ENCODE data around the gene TTC32.

TTC32 gene

GRCh38 chr2:19873014-19873413, 28.8 kb downstream of the TTC32 start:
- DNase-seq: no peak

GRCh38 chr2:19872302-19872701, 29.5 kb downstream of the TTC32 start:
- no peak for DNase-seq

DNA sequence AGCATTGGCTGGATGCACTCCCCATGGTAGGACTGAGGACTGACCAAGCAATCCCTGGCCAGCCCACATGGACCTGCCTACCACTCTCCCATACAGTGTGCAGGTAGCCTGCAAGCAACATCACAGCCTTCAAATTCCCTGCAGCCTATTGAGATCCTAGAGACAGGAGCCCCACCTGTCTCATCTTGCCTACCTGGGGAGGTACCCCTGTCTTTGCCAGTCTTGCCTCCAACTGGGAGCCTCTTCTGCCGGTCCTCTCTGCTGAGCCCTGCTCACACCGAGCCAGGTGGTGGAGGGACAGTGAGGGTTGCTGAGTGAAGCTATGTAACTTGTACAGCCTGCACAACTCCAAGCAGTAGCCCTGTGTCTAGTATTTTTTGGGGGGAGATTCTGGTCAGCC, 29.9 kb downstream of the TTC32 start:
- no peak for DNase-seq

DNA sequence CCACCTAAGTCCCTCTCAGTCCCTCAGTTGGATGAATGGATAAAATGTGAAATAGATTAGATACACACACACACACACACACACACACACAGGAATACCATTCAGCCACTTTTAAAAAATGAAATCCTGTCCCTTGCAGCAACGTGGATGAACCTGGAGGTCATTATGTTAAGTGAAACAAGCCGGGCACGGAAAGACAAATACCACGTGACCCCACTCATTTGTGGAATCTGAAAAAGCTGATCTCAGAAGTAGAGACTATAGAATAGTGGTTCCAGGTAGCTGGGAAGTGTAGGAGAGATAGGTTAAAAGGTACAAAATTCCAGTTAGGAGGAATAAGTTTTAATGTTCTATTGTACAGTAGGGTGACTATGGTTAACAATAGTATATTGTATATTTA, 31.0 kb downstream of the TTC32 start:
- DNase-seq: no peak

DNA sequence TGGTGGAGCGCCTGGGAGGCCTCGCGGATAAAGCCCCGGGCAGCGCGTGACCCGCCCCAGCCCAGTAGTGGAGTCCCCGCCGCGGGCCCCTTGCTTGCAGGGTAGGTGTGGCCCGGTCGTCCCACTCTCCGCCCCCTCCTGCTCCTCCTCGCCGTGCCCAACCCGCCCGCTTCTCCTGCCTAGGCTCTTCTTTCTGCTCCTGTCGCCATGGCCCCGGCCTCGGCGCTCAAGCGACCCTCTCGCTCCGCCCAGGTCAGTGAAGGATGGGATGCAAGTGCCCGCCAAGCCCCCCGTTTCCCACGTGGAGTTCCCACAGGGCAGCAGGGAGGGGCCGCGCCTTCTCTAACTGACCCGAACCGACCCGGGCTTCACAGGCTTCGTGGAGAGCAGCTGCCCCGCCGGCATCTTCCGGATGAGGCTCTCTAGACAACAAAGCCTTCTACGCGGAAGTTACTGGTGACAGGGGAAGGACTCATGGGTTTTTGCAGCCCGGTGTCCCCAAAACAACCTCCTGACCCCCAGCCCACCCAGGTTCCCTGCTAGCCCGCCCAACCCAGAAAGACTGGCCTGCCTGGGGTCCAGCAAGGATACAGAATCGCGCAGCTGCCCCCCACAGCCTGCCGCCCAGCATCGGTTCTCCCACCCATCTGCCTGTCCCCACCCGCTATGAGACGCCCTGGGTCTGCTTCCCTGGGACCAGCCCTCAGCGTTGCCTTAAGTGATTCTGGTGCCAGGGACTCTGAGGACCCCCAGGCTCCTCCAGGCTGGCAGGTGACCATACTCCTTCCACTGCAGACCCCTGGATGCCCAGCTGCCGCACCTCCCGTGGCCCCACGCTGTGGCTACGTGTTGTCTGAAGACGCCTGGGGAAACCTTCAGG, 32.8 kb downstream of the TTC32 start:
- peak; percentile 18 to 56 for DNase-seq

- no peak for DNase-seq
Measured at GRCh38 chr2:19868224-19868623, 33.6 kb downstream of the TTC32 start.

- no peak for DNase-seq
Measured at GRCh38 chr2:19866771-19867170, 35.0 kb downstream of the TTC32 start.

GRCh38 chr2:19865151-19865550, 36.6 kb downstream of the TTC32 start:
- no peak for DNase-seq

DNA sequence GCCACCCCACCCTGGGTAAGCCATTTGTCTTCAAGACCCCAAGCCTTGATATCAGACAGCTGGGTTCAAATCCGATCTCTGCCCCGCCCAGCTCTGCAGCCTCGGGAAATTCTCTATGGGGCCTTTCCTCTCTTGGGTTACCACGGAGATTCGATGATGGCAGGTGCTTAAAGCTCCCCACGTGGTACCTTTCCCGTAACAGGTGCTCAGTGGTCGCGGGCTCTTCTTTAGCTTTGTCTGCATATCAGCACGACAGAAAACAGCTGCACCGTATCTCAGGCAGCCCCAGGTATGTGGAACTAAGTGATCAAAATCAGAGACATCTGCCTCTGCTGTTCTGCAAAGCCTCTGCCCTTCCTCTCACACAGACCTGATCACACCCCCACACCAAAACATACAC, 37.4 kb downstream of the TTC32 start:
- peak in 1 of 2 experiments; percentile 18 for DNase-seq

GRCh38 chr2:19863303-19864041, 38.3 kb downstream of the TTC32 start:
- peak; percentile 30 to 56 for DNase-seq

GRCh38 chr2:19861813-19862212, 40.0 kb downstream of the TTC32 start:
- no peak for DNase-seq

DNA sequence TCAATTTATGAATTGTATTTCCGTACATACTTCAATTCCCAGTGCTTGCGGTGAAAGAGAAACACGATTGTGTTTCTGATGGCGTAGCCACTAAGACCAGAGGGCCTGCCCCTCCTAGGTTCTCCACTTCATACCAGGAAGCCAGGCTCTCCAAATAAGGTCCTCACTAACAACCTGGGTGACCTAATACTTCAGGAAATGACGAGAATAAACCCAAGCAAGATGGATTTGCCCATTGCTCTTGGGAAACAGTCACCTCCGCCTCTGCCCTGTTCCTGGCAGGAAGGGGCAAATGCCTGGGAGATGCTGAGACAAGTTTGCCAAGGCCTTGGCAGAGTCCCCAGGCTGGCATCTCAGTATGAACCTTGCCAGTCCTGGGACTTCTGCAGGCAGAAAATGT, 41.8 kb downstream of the TTC32 start:
- DNase-seq: no peak

DNA sequence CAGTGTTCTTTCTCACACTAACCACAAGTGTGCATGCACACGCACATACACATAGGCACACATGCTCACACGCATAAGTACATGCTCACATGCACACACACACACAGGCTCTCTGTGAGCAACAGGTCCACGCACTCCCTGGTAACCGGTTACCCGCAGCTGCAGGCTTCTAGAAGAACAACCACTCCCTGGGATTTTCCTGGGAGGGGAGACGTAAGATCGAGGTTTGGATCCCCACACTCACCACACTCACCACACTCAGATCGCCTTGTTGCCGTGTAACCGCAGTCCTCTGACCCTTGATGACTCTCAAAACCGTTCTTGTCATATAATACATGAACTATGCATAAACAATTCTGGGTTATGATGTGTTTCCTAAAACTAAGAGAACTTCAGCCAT, 42.2 kb downstream of the TTC32 start:
- no peak for DNase-seq

GRCh38 chr2:19857806-19858205, 44.0 kb downstream of the TTC32 start:
- DNase-seq: no peak

GRCh38 chr2:19857100-19857499, 44.7 kb downstream of the TTC32 start:
- no peak for DNase-seq

- no peak for DNase-seq
Measured at GRCh38 chr2:19855542-19856431, 46.0 kb downstream of the TTC32 start.

- no peak for DNase-seq
Measured at GRCh38 chr2:19854596-19855541, 46.9 kb downstream of the TTC32 start.

- DNase-seq: no peak
Measured at GRCh38 chr2:19851116-19851695, 50.6 kb downstream of the TTC32 start.

DNA sequence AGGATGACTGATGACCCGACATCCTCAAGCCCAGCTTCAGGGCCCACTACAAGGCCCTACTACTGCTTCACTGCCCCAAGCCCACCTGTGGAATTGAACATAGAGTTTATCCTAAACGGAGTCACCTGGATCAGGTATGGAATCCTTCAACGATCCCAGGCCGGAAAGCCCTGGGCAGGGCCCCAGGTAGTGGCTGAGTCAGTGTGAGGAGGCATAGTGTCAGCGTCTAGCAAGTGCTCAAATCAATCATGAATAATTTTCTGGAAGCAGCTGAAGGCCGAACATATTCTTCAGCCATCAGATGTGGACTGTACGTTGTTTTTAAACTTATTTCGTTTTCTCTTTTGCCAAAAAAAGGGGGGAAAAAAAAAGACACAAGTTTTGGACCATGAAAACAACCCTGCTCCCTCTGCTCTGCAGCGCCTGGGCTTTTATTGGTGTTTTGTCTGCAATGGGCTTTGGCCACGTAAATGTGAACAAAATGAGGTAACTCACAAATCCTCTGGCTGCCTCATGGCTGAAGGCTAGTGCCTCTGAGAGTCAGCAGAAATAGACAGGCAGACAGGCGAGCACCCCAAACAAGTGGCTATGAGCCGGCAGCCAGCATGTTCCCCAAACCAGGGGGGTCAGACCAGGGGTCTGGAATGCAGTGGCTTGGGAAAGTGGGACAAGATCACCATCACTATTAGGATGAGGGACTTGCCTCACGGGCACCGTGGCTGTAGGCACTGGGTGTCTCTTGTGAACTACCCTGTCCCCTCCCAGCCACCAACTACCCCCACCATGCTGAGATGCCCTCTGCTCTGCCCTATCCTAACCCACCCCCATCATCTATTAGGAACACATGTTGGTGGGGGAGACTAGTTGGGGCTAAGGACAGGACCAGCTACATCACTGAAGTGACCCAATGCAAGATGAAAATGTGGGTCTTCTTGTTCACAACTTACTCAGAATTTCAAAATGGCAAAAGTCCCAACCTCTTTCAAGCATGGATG, 51.4 kb downstream of the TTC32 start:
- no peak for DNase-seq

DNA sequence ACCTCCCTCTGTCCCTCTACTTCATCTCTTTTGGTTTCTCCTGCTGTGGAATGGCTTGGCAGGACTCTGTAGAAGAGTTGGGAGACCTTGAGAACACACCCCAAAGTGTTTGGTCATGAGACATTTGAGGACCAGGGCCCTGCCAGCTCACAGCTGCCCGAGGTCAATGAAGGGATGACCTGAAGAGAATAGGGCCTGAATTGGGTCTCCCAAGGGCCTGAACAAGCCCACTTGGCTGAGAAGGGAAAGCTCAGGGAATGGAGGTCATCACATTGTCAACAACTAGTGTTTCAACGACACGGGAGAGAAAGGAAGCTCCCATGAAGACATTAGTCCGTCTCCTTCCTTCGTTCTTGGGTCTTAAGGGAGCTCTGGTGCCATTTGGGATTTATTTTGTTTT, 52.8 kb downstream of the TTC32 start:
- DNase-seq: no peak

Data from NCI-H524 (cell line).